CD8-positive, alpha-beta memory T cell (primary cell): ENCODE results near the gene PLA2G4A. TPM values are rescaled to one million over a fixed set of nuclear protein-coding genes. Genes with fewer than 3 reads are reported as not detected.

ENCODE experiments used
- CTCF ChIA-PET: fragments of 350-600 bp; sonication (Branson Sonifier 250); formaldehyde crosslinking; loops from one replicate; lab custom pipeline; 2021; ENCODE audit warnings: antibody characterized with exemption; lab: Charles Lee
- POLR2A ChIA-PET: fragments of 350-600 bp; sonication (Branson Sonifier 250); formaldehyde crosslinking; loops from one replicate; lab custom pipeline; 2021; ENCODE audit warnings: antibody characterized with exemption; lab: Charles Lee
- DNase-seq, 5 donors: peaks; one replicate each; pipeline versions ENCODE4 v3.0.0 to v3.0.0-alpha.2; 2020 to 2022; ENCODE audit warnings: mixed read lengths in 1 of 5
- H3K27ac ChIP-seq: one replicate; pipeline ENCODE4 v1.7.0; 2013; ENCODE audit warnings: low read depth, mild to moderate bottlenecking, low read length, moderate library complexity
- H3K27me3 ChIP-seq: 2 replicates; pipeline ENCODE4 v1.7.0; 2013; ENCODE audit warnings: low read length, mild to moderate bottlenecking; ENCODE audit not compliant: insufficient read depth, poor library complexity, severe bottlenecking
- H3K36me3 ChIP-seq: 2 replicates; pipeline ENCODE4 v1.7.0; 2013; ENCODE audit warnings: mild to moderate bottlenecking, low read length, moderate library complexity; ENCODE audit not compliant: insufficient read depth
- H3K4me1 ChIP-seq: 2 replicates; pipeline ENCODE4 v1.7.0; 2013; ENCODE audit warnings: mild to moderate bottlenecking, low read length, moderate library complexity; ENCODE audit not compliant: insufficient read depth
- H3K4me3 ChIP-seq: 2 replicates; pipeline ENCODE4 v1.7.0; 2013; ENCODE audit warnings: mild to moderate bottlenecking, low read length
- H3K9me3 ChIP-seq: 2 replicates; pipeline ENCODE4 v1.7.0; 2013; ENCODE audit warnings: mild to moderate bottlenecking, low read length
- H3K27ac Mint-ChIP-seq, 8 donors: one replicate each; pipeline ENCODE4 v1.8.0; 2020 to 2021; ENCODE audit warnings: mixed read lengths in 8 of 8, mild to moderate bottlenecking in 6 of 8, inconsistent platforms in 3 of 8, moderate library complexity in 3 of 8
- H3K27me3 Mint-ChIP-seq, 2 donors: one replicate each; pipeline ENCODE4 v1.8.0; 2020 to 2021; ENCODE audit warnings: mixed read lengths in 2 of 2, mild to moderate bottlenecking in 1 of 2, moderate library complexity in 1 of 2
- H3K36me3 Mint-ChIP-seq, 3 donors: one replicate each; pipeline ENCODE4 v1.8.0; 2020 to 2021; ENCODE audit warnings: mixed read lengths in 3 of 3, inconsistent platforms in 1 of 3, mild to moderate bottlenecking in 1 of 3
- H3K4me1 Mint-ChIP-seq, 3 donors: one replicate each; pipeline ENCODE4 v1.8.0; 2020 to 2021; ENCODE audit warnings: mixed read lengths in 3 of 3, inconsistent platforms in 1 of 3, mild to moderate bottlenecking in 1 of 3
- H3K4me3 Mint-ChIP-seq, 7 donors: one replicate each; pipeline ENCODE4 v1.8.0; 2020 to 2021; ENCODE audit warnings: mixed read lengths in 7 of 7, mild to moderate bottlenecking in 6 of 7, moderate library complexity in 4 of 7, inconsistent platforms in 2 of 7
- H3K9me3 Mint-ChIP-seq, 5 donors: one replicate each; pipeline ENCODE4 v1.8.0; 2020 to 2022; ENCODE audit warnings: mixed read lengths in 5 of 5, mild to moderate bottlenecking in 3 of 5, moderate library complexity in 2 of 5, inconsistent platforms in 1 of 5
- polyA plus RNA-seq: library from polyadenylated mRNA; unstranded; fragments of 300-500 nt; fragmentation: Illumina TruSeq; gene quantifications from one replicate; pipeline ENCODE4 v1.2.3, GENCODE V29; 2021
- total RNA-seq, 2 experiments: library from RNA; stranded (reverse); gene quantifications; one replicate each; pipeline ENCODE4 v1.2.3, GENCODE V29; 2021

PLA2G4A gene
- total and polyA plus RNA-seq, 3 experiments from 2014 or later: 1.1 to 1.5 TPM; not detected in 1

- Histone ChIP-seq H3K4me1 (no peaks in the 10 kb centered on the region), H3K4me3 (no peak overlapping the region), H3K27me3 (no peaks in the 10 kb centered on the region), H3K27ac (no peak overlapping the region), H3K9me3 (no peaks in the 10 kb centered on the region), H3K36me3 (no peaks in the 10 kb centered on the region)
- Mint-ChIP-seq H3K4me3 (no peak overlapping the region), H3K4me1 (no peaks in the 10 kb centered on the region), H3K36me3 (no peaks in the 10 kb centered on the region), H3K9me3 (peaks cover 3 to 14% (median 6%) of the 10 kb centered on the region in 5 donors), H3K27me3 (peaks cover 0 to 1% of the 10 kb centered on the region in 2 donors), H3K27ac (no peak overlapping the region)
- ChIA-PET POLR2A (no interaction called here), CTCF (no interaction called here)
- no peak for DNase-seq
Observed at GRCh38 chr1:187033693-187034390, 205.1 kb downstream of the PLA2G4A start.

- Histone ChIP-seq H3K4me3 (no peak overlapping the region), H3K27me3 (no peaks in the 10 kb centered on the region), H3K36me3 (no peaks in the 10 kb centered on the region), H3K4me1 (no peaks in the 10 kb centered on the region), H3K9me3 (no peaks in the 10 kb centered on the region), H3K27ac (no peak overlapping the region)
- DNase-seq: no peak
- Mint-ChIP-seq H3K36me3 (no peaks in the 10 kb centered on the region), H3K4me3 (no peak overlapping the region), H3K9me3 (peaks cover 0 to 7% (median 3%) of the 10 kb centered on the region in 5 donors), H3K27ac (no peak overlapping the region), H3K27me3 (peaks cover 0 to 1% of the 10 kb centered on the region in 2 donors), H3K4me1 (no peaks in the 10 kb centered on the region)
- CTCF ChIA-PET: no interaction called here
- POLR2A ChIA-PET: no interaction called here
Observed at GRCh38 chr1:187034501-187034900, 205.8 kb downstream of the PLA2G4A start.

- CTCF ChIA-PET: no interaction called here
- H3K27me3 ChIP-seq: no peaks in the 10 kb centered on the region
- peaks cover 0 to 3% (median 0%) of the 10 kb centered on the region in 5 donors for H3K9me3 Mint-ChIP-seq
- H3K27ac Mint-ChIP-seq: no peak overlapping the region
- no peak overlapping the region for H3K4me3 Mint-ChIP-seq
- no peaks in the 10 kb centered on the region for H3K27me3 Mint-ChIP-seq
- POLR2A ChIA-PET: no interaction called here
- H3K36me3 Mint-ChIP-seq: no peaks in the 10 kb centered on the region
- no peak overlapping the region for H3K27ac ChIP-seq
- H3K36me3 ChIP-seq: no peaks in the 10 kb centered on the region
- H3K4me3 ChIP-seq: no peak overlapping the region
- H3K9me3 ChIP-seq: no peaks in the 10 kb centered on the region
- DNase-seq: no peak
- H3K4me1 ChIP-seq: no peaks in the 10 kb centered on the region
- H3K4me1 Mint-ChIP-seq: no peaks in the 10 kb centered on the region
Observed at GRCh38 chr1:187037973-187038553, 209.3 kb downstream of the PLA2G4A start.

Other genes with a start within 250 kb of the PLA2G4A start
- gene PTGS2, start 148.5 kb upstream of the PLA2G4A start, total RNA-seq: 1 to 10 TPM; 3.1 to 3.7 TPM
- gene PTGS2, start 148.5 kb upstream of the PLA2G4A start, polyA plus RNA-seq: not detected